Activated CD8-positive, alpha-beta memory T cell treated with anti-CD3 and anti-CD28 coated beads, Interleukin-2, amount 50 U/mL, for 1 hour (primary cell): ENCODE measurements around the gene PAN3.

Source experiments
- DNase-seq: peaks from one replicate; pipeline ENCODE4 v3.0.0-alpha.2; 2020; ENCODE audit errors: extremely low read depth

Gene PAN3

DNA sequence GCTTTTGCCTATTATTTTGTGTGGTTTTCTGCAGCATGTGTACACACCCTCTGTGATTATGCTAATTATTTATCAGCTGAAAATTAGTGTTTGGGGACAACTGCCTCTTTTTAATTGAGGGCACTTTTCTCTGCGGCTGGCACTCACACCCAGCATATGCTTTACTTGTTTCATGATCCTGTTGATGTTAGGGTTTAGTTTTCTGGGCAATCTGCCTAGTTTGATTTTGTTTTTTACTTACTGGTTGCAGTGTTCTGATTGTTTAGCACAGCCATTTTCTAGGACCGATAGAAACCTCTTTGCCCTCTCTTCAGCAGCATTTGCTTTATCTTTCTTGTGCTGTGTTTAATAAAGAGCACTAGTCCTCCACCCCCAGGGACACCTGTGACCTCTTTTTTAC lies 161.6 kb downstream of the PAN3 start:
- DNase-seq, result no peak

GRCh38 chr13:28301839-28302238 lies 163.5 kb downstream of the PAN3 start:
- DNase-seq, result no peak

GRCh38 chr13:28306325-28306724 lies 168.0 kb downstream of the PAN3 start:
- DNase-seq, result no peak

- DNase-seq, result no peak
Measured at GRCh38 chr13:28313579-28313978, 175.2 kb downstream of the PAN3 start.

DNA sequence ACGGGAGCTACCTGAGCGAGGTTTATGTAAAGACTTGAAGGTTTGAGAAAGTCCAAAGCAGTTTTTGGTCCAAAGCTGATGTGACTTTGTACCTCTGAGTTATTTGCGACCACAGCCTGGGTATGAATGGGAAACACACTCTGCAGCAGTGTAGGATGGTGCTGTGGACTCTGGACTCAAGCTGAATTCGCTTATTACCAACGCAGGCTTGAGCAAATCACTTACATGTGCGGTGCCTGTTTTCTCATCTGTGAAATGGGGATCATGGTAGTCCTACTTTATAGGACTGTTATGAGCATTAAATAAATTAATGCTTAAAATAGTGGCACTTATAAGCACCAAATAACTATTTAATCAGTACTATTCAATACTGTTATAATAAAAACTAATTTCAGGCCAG lies 176.5 kb downstream of the PAN3 start:
- DNase-seq, result no peak

DNA sequence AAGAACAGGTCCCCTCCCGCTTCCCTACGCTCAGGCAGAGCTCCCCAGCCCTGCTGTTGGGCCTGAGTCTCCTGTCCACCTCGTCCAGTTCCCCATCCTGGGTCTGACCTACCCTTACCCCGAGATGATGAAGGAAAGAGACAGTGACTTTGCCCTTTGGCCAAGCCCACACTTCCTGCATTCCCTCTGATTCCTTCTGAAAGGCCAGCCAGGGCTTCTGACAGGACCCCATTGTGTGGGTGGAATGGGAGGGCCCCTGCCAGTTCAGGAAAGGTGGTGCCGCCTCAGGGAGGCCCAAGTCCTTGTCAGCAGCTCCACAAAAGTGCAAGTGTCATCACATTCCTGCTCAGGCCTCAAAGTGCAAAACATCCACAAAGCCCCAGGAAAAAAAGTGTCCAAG lies 177.8 kb downstream of the PAN3 start:
- no peak for DNase-seq

DNA sequence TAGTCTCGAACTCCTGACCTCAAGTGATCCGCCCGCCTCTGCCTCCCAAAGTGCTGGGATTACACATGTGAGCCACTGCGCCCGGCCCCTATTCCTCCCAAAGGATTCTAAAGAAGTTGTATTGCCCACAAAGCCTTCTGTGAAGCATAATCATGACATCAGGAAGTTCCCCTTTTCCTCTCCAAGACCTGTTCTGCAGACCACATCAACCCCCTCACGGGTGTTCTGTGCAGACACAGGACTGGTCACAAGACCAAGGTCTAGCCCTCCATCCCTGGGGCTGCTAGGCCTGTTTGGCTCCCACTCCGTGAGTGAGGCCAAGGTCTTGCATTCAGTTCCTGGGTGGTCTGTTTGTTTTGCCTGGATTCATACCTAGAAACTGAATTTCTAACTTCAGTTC lies 178.5 kb downstream of the PAN3 start:
- no peak for DNase-seq

DNA sequence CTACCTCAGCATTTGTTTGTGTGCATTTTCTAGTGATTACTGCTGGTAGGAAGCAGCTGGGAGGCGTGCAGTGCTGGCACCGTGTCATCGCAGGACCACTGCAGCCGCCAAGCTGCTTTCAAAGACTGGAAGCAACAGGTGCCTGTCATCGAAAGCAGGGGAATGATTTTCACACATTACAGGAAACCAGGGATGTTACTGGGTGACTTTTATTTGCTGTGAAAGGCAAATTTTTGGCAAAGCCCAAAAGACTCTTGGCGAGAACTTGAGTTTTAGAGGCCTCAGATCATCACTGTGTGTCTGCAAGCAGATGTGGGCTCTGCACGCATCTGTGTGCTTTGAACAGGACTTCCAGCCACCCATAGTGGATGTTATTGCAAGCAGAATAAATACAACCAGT lies 180.2 kb downstream of the PAN3 start:
- no peak for DNase-seq

- DNase-seq, result no peak
Measured at GRCh38 chr13:28319528-28319927, 181.2 kb downstream of the PAN3 start.

GRCh38 chr13:28320209-28320608 lies 181.9 kb downstream of the PAN3 start:
- DNase-seq, result no peak

- no peak for DNase-seq
Measured at GRCh38 chr13:28320884-28321574, 182.7 kb downstream of the PAN3 start.

DNA sequence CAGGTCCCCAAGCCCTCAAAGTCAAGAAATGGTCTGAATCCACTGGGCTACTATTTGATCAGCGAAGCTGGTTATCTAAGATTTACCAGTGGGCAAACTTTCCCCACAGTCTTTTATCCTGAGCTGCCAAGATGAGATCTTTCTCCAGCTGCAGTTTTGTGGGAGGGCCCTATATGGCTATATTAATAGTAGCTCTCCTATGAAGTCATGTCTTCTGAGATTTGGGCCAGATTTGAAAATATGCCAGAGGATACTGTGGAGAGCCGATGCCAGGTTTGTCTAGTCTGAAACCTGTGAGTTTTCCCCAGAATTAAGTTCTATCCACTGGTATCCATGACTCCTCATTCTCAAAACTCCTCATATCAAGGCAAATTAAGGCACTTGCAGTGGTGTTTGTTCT lies 183.4 kb downstream of the PAN3 start:
- no peak for DNase-seq

DNA sequence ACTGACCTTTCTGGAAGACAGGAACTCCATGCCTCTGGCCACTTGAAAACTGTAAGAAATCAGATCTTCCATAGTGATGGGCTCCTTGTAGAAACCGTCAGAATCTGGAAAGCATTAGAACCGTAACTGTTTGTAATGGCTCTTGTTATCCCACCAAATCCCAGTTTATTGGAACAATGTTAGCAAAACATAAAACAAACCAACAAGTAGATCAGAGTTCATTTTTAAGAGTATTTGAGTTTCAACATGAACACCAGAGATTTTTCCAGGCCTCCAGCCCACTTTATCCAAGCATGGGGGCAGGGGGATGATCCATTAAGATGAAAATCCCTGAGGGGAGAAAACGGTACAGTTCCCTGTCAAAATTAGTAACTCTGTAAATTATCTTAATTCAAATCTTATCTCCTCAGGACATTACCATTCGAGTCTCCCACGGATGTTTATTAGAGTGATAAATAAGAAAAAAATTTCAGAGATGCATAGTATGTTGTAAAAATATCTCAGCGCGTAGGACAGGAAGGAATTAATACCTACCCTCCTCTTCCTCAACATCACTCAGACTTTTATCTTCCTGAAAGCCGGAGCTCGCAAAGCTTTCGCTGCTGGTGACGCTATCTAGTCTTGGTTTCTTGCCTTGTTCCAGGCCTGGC lies 184.0 kb downstream of the PAN3 start:
- no peak for DNase-seq

GRCh38 chr13:28324181-28324789 lies 185.9 kb downstream of the PAN3 start:
- DNase-seq, result peak; percentile 8

GRCh38 chr13:28325022-28325421 lies 186.7 kb downstream of the PAN3 start:
- DNase-seq, result no peak

DNA sequence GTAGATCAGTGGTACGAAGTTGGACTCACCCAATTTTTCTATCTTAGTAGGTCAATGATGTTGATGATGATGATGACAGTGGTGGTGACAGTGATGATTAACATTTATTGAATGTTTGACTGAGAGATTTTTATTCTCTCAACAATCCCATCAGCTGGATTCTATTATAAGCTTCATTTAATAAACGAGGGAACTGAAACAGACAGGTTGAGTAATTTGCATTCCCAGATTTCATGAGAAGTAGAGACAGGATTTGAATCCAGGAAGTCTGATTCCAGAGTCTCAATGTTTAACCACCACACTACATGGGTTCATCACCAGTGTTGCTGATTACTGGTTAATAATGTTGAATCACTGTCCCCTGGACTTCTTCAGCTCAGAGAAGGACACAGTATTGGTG lies 187.7 kb downstream of the PAN3 start:
- no peak for DNase-seq

- no peak for DNase-seq
Measured at GRCh38 chr13:28327373-28328270, 189.3 kb downstream of the PAN3 start.

DNA sequence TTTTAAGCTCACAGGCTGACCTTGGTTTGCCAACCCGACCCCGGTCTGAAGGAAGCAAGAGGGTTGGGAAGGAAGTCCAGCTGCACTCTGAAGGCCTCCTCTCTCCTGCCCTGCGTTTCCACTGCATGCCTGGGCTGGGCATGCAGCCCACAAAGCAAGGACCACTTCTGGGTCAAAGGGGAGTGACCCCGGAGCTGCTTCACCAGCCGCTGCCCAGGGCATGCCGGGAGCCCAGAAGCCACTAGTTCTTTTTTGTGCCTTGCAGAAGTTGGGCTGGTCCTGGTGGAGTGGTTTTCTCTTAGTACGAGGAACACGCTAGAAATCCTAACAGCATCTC lies 189.9 kb downstream of the PAN3 start:
- no peak for DNase-seq

- DNase-seq, result no peak
Measured at GRCh38 chr13:28329395-28330158, 191.2 kb downstream of the PAN3 start.

- no peak for DNase-seq
Measured at GRCh38 chr13:28333204-28333881, 195.0 kb downstream of the PAN3 start.

- DNase-seq, result no peak
Measured at GRCh38 chr13:28336193-28336657, 197.9 kb downstream of the PAN3 start.
